Sigmoid colon (tissue), 7 donors: ENCODE results near the gene GPS2. TPM values are rescaled to one million over a fixed set of nuclear protein-coding genes. Genes with fewer than 3 reads are reported as not detected.

Source experiments
- DNase-seq: peaks from one replicate; pipeline ENCODE4 v3.0.0-alpha.2; 2019
- H3K27ac ChIP-seq, 4 donors: fragments of 200-600 bp; sonication (generic); one replicate each; pipeline ENCODE4 v1.5.1; 2016 to 2019; ENCODE audit warnings: mild to moderate bottlenecking in 1 of 4
- H3K27me3 ChIP-seq, 3 donors: fragments of 200-600 bp; sonication (generic); one replicate each; pipeline ENCODE4 v1.5.1; 2019; ENCODE audit warnings: mild to moderate bottlenecking in 1 of 3
- H3K36me3 ChIP-seq, 4 donors: fragments of 200-600 bp; sonication (generic); one replicate each; pipeline ENCODE4 v1.5.1; 2016 to 2019
- H3K4me1 ChIP-seq, 4 donors: fragments of 200-600 bp; sonication (generic); one replicate each; pipeline ENCODE4 v1.5.1; 2017 to 2019
- H3K4me3 ChIP-seq, 4 donors: fragments of 200-600 bp; sonication (generic); one replicate each; pipeline ENCODE4 v1.5.1; 2017 to 2019; ENCODE audit warnings: mild to moderate bottlenecking in 2 of 4, moderate library complexity in 1 of 4
- H3K9me3 ChIP-seq, 4 donors: fragments of 200-600 bp in 3 of 4; sonication (generic) in 3 of 4; one replicate each; pipeline versions ENCODE4 v1.5.1 to v1.6.1; 2013 to 2019
- CTCF ChIP-seq, 4 experiments: fragments of 450-650 bp in 3 of 4; fragments of 200-600 bp in 1 of 4; IDR thresholded peaks; one replicate each; pipeline ENCODE4 v1.5.1; 2016 to 2019; ENCODE audit warnings: antibody characterized with exemption in 4 of 4, mild to moderate bottlenecking in 3 of 4, moderate library complexity in 2 of 4
- EP300 ChIP-seq, 4 donors: sonication (generic); formaldehyde crosslinking; IDR thresholded peaks; one replicate each; pipeline ENCODE4 v1.6.1; 2017; ENCODE audit warnings: antibody characterized with exemption in 4 of 4
- POLR2A ChIP-seq, 2 donors: fragments of 450-650 bp; IDR thresholded peaks; one replicate each; pipeline ENCODE4 v1.6.1; 2016; ENCODE audit warnings: antibody characterized with exemption in 2 of 2, mild to moderate bottlenecking in 2 of 2, moderate library complexity in 2 of 2
- POLR2AphosphoS5 ChIP-seq, 4 donors: sonication (generic); formaldehyde crosslinking; IDR thresholded peaks; one replicate each; pipeline ENCODE4 v1.6.1; 2017; ENCODE audit warnings: antibody characterized with exemption in 4 of 4
- WGBS, 2 donors: extraction: QIAGEN DNeasy Blood & Tissue Kit; methylation state at CpG; one replicate each; pipeline ENCODE4 v1.1.7; 2013; 5-methylcytosine and 5-hydroxymethylcytosine counted together
- intact Hi-C: fragments of 100-400 bp; cut with DNase I; formaldehyde crosslinking; loops from one replicate; pipeline ENCODE4 v1.15.1; 2023
- polyA plus RNA-seq, 3 donors: library from polyadenylated mRNA; stranded (reverse); fragments of 200-250 nt; gene quantifications; one replicate each; pipeline ENCODE4 v1.2.3, GENCODE V29; 2013
- total RNA-seq, 4 donors: library from RNA; depleted of rRNA; stranded (reverse); fragments of >200 nt; gene quantifications; one replicate each; pipeline ENCODE4 v1.1.0, GENCODE V29; 2016
- donor health status: healthy with polysubstance abuse.
- donor health status: Bipolar disorder and iron deficiency.
- donor health status: healthy.

Gene GPS2
- total RNA-seq (100 to 1,000 TPM in 1 of 4 donors, 10 to 100 TPM in 3; 82.3 to 114 (median 85.4) TPM), polyA plus RNA-seq (100 to 1,000 TPM in 1 of 3 donors, 10 to 100 TPM in 2; 67.9 to 113 (median 77.2) TPM)

- Histone ChIP-seq H3K36me3 (peaks cover 49 to 77% (median 64%) of the 10 kb centered on the region in 4 donors), H3K4me1 (peaks cover 0 to 45% (median 36%) of the 10 kb centered on the region in 4 donors), H3K4me3 (peak within 1 kb of the TSS; percentile 80 to 89 (median 86)), H3K27ac (peak within 1 kb of the TSS; percentile 94 to 99 (median 96)), H3K27me3 (no peaks in the 10 kb centered on the region), H3K9me3 (no peaks in the 10 kb centered on the region)
- intact Hi-C loops: loop anchor here (1.0 to 10.0 kb wide), 2 partner anchors 14 to 820 kb away; partner anchors contain the start of gene NEURL4
- peak; percentile 96 for DNase-seq
- TF ChIP-seq CTCF (IDR thresholded peaks at IDR 0.05) (no peak), POLR2A (IDR thresholded peaks at IDR 0.05) (peak; percentile 55 to 71), EP300 (IDR thresholded peaks at IDR 0.05) (peak in 1 of 4 donors; percentile 46), POLR2AphosphoS5 (IDR thresholded peaks at IDR 0.05) (peak; percentile 92 to 97 (median 94))
- WGBS, 2 donors: 0 to 1% methylated on average over 95 of the region's 95 CpGs
These were observed at the start of gene GPS2 for GRCh38 chr17:7314719-7315569. Gene GPS2, minus strand, starts transcription at chr17:7315360. Its CDS starts 308 bp downstream, at chr17:7315052.

GRCh38 chr17:7363311-7363710 lies 48.2 kb upstream of the GPS2 start:
- intact Hi-C loops: no loop called here

GRCh38 chr17:7361906-7362305 lies 46.7 kb upstream of the GPS2 start:
- intact Hi-C loops: no loop called here
- no peak overlapping the region for H3K27ac ChIP-seq
- H3K4me3 ChIP-seq: no peak overlapping the region
- H3K27me3 ChIP-seq: no peaks in the 10 kb centered on the region
- DNase-seq: no peak
- no peaks in the 10 kb centered on the region for H3K36me3 ChIP-seq
- H3K9me3 ChIP-seq: no peaks in the 10 kb centered on the region
- TF ChIP-seq EP300 (IDR thresholded peaks at IDR 0.05) (no peak), CTCF (IDR thresholded peaks at IDR 0.05) (no peak), POLR2AphosphoS5 (IDR thresholded peaks at IDR 0.05) (no peak), POLR2A (IDR thresholded peaks at IDR 0.05) (no peak)
- 63 to 82% methylated on average over 3 of the region's 3 CpGs for WGBS, 2 donors
- H3K4me1 ChIP-seq: no peaks in the 10 kb centered on the region

More at GRCh38 chr17:7363311-7363710, 48.2 kb upstream of the GPS2 start:
- H3K36me3 ChIP-seq: no peaks in the 10 kb centered on the region
- no peaks in the 10 kb centered on the region for H3K4me1 ChIP-seq
- no peaks in the 10 kb centered on the region for H3K27me3 ChIP-seq
- H3K4me3 ChIP-seq: no peak overlapping the region
- DNase-seq: no peak
- H3K9me3 ChIP-seq: no peaks in the 10 kb centered on the region
- WGBS, 2 donors: 91 to 93% methylated on average over 6 of the region's 6 CpGs
- no peak for TF ChIP-seq POLR2AphosphoS5 (IDR thresholded peaks at IDR 0.05)
- no peak for TF ChIP-seq EP300 (IDR thresholded peaks at IDR 0.05)
- TF ChIP-seq CTCF (IDR thresholded peaks at IDR 0.05): no peak
- no peak for TF ChIP-seq POLR2A (IDR thresholded peaks at IDR 0.05)
- no peak overlapping the region for H3K27ac ChIP-seq

- Histone ChIP-seq H3K9me3 (no peaks in the 10 kb centered on the region), H3K4me3 (no peak overlapping the region), H3K27ac (peak overlapping the region in 3 of 4 donors; percentile 5 to 54 (median 41)), H3K36me3 (no peaks in the 10 kb centered on the region), H3K4me1 (peaks cover 0 to 39% (median 37%) of the 10 kb centered on the region in 4 donors), H3K27me3 (no peaks in the 10 kb centered on the region)
- intact Hi-C loops: loop anchor here (2.0 kb wide), 2 partner anchors 37 to 47 kb away; partner anchors contain the start of genes PLSCR3 and TMEM256
- TF ChIP-seq EP300 (IDR thresholded peaks at IDR 0.05): no peak
- TF ChIP-seq POLR2AphosphoS5 (IDR thresholded peaks at IDR 0.05): no peak
- TF ChIP-seq CTCF (IDR thresholded peaks at IDR 0.05): no peak
- no peak for TF ChIP-seq POLR2A (IDR thresholded peaks at IDR 0.05)
- WGBS, 2 donors: 67 to 86% methylated on average over 2 of the region's 2 CpGs
- DNase-seq: no peak
These were observed 42.2 kb upstream of the GPS2 start for GRCh38 chr17:7357381-7357780.
